GM21447 (cell line): ENCODE data around the gene HEPACAM2.
A peak's percentile ranks its signal among the peaks of the same experiment; 100 is the strongest.

ENCODE experiments used
- ATAC-seq: cut with Tn5 transposase; IDR thresholded peaks from one replicate; pipeline ENCODE4 v1.9.1; 2021; ENCODE audit not compliant: unreplicated experiment

Gene HEPACAM2

DNA sequence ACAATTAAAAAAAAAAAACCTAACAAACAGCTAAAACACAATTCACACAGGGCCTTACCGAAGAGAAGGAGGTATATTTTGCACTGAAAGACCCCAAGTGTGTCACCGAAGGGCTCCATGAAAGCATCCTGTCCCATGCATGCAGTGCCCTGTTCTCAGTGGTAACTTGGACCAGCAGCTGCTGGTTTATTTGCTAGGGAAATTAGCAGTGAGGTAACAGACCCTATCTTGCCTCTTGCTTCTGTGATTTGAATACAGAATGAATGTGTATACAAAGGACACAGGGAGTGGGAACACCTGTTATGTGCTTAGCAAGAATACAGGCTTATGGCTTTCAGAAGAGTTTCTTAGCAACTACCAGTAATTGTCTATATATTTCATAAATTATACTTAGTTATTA is at the start of gene HEPACAM2:
Gene HEPACAM2, minus strand, starts transcription at position 160 of the 400 bp plus-strand sequence.
- ATAC-seq = no peak

DNA sequence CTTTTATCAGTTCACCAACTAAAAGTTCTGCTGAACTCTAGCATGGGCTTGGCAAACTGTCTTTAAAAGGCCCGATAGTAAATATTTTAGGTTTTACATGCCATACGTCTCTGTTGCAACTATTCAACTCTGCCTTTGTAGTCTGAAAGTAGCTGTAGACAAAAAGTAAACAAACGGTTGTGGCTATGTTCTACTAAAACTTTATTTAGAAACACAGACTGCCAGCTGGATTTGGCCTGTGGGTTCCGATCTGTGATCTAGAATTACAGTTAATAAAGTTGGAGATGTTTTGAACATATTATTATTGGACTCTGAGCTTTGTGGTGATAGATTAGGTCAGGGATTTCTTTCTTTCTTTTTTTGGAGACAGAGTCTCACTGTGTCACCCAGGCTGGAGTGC is 39.0 kb upstream of the HEPACAM2 start:
- ATAC-seq = no peak

DNA sequence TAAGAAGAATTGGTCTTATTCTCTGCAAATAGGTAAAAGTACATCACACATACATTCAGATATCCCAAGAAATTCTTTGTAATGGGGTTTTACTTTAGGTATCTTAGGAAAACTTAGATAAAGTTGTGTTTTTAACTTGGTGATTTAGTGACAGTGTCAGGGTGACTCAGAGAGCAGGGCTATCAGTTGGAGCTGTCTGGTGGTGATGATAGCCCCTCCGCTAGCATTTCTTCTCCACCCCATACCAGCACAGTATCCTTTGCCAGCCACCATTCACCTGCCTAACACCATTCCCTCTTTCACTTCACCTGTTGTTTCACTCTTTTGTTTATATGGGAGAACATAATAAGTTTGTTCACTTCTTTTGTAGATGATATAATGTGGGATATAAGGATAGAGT is 36.3 kb upstream of the HEPACAM2 start:
- no peak for ATAC-seq

DNA sequence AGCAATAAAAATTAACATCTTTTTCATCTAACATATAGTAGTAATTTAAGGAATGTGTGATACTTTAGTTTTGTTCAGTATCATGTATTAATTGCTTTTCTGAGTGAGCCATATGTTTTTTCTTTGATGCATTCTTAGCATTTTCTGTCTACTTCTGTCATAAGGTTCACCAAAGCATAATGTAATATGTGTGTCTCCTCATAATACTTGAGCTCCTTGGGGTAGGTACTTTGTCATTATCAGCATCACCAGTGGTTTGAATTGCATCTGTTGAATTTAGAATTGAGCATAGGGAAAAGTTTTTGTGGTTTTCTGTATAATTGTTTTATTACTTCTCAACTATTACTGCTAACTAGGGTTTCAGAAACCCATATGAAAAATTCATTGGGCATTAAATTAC is 32.4 kb upstream of the HEPACAM2 start:
- no peak for ATAC-seq

DNA sequence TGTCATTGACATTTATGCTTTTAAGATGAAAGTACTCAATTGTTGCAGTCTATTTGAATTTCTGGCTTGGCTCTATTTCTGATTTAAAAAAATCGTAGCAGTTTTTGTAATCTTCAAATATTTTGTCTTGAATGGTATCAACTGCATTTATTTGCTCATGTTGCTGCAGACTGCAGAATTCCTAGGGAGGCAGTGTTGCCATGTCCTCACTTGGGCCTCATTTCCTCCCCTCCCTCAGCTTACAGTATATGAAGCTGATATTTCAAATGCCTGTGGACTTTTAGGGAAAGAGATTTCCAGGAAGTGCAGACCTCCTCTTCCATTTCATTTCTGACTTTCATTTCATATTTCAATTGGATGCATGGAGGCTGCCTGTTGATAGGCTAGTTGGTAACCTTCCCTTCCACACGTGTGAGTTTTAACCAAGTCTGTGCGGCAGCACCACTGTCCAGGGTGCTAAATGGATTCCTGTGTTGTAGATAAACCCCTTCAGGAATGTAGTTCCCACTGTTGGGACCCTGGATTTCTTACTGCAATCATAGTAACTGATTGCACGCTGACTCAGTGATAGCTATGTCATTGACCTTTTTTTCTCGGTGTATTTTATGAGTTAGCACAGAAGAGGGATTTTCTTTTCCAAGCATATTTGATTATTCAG is 23.4 kb upstream of the HEPACAM2 start:
- no peak for ATAC-seq

DNA sequence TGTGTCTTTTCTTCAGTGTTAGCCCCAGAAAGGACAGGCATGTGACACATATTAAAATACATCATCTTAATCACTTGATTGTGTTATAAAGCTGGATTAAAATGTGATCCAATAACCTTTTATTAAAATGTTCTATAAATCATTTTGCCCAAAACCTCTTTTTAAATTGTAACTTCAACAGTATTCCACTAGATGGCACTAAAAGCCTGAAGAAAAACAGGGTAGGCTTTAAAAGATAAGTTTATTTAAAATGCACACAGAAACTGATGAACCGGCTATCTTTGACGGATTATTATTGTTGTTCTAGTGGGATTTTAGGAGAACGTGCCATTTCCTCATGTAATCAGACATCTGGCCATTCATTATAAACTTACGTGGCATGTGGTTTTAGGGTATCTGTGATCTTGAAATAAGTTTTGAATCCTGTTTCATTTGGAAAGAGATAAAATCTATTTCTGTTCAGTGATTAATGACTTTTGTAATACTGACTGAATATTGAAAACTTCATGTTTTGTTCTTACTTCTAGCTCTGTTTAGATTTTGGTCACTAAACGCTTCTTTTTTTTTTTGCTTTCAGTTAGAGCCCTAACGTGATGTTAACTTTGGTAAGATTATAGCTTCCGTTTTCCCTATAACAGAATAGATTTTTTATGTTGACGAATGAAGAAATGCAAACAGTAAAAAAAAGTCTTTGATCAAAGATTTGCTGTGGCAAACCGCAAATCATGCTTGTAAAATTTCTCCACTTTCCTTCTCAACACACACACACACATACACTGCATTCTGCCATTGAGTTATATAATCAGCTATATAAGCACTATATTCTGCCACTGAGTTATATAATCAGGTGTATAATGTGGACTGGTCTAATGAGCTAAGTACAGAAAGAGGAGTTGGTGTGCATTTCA is 19.5 kb upstream of the HEPACAM2 start:
- no peak for ATAC-seq

DNA sequence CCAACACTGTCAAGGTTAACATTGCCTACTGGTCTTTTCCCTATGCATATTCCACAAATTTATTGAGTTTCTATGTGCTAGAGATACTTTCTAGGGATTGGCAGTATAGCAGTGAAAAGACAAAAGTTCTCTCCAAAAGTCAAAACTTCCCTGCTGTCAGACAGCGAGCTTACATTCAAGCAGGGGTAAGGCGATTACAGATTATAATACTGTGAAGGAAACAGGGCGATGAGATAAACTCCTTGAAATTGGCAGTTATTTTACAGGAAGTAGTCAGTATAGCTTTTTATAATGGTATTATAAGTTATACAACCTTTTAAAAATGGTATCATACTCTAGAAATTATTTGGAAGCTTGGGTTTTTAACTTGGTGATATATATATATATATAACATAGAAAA is 15.8 kb upstream of the HEPACAM2 start:
- no peak for ATAC-seq

DNA sequence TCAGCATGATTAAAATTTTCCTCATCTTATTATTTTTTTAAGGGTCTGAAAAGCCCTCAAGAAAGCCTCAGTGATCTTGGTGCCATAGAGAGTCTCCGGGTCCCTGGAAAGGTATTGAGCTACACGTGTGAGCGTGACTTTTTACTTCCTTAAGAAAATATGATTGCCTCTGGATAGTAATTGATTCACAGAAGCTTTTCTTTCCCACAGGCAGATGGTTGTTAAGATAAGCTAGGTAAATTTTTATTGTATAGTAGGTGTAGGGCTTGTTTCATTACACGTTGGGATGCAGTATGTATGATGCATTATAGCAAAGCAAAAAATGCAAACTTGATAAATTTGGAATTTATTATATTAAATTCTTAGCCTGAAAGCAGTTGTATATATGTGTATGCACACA is 13.6 kb upstream of the HEPACAM2 start:
- ATAC-seq = no peak

DNA sequence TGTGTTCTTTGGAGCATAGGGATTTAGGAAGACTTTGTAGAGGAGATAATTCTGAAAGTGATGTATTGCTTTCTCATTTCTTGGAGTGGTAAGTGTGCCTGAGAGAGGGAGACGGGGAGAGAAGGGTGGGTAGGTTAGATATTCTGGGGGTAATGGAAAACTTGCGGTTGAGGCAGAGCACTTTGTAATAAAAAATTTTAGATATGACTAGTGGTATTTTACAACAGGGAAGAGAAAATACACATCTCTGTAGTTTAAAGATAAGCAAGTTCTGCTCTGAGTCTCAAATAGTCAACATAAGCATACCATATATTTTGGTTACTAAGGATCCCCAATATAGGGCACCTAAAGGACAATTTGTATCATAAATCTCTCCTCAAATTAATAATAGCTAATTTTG is 12.5 kb upstream of the HEPACAM2 start:
- no peak for ATAC-seq

DNA sequence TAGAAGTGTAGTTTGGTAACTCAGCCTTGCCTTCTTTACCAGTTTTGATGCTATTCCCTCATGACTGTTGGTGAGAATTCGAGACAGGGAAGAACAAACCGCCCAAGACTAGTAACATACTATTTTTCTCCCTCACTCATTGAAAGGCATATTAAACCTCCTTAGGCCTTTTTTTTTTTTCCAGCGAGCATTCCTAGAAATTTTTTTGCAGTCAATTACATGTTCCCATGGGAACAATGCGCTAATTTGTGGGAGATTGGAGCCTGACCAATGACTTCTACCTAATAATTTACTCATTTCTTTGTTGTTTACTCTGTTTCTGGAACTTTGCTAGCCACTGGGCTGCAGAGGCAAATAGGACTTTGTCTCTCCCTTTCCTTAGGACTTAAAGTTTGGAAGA is 11.9 kb upstream of the HEPACAM2 start:
- no peak for ATAC-seq

DNA sequence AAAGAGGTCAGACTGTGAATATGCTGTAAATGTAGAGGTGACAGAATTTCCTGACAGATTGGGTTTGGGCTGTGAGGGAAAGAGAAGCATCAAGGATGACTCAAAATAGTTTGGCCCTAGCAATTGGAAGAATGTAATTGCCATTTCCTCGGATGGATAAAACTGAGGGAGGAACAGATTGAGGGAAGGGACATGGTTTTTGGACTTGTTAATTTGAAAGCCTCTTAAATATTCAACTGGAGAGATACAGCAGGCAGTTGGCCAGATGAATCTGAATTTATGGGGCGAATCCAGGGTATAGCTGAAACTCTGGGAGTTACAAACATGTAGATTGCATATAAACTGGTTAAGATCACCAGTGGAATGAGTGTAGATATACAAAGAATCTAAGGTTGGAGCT is 9.3 kb upstream of the HEPACAM2 start:
- ATAC-seq = no peak

DNA sequence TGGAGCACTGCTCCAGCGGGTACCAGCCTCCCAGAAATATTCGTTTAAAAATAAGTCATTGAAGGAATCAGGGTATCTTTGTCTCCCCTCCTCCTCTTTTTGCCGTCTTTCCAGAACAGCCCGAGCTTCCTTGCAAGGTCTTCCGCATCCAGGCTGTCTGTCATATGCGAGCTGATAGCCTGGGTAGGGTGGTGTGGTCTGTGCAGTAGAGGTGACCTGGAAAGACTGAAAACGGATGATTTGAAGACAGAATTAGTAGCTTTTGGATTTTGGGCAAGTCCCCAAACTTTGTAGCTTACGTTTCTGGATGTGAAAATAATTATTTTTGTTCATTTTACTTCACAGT is 6.4 kb upstream of the HEPACAM2 start:
- ATAC-seq = peak; percentile 11

DNA sequence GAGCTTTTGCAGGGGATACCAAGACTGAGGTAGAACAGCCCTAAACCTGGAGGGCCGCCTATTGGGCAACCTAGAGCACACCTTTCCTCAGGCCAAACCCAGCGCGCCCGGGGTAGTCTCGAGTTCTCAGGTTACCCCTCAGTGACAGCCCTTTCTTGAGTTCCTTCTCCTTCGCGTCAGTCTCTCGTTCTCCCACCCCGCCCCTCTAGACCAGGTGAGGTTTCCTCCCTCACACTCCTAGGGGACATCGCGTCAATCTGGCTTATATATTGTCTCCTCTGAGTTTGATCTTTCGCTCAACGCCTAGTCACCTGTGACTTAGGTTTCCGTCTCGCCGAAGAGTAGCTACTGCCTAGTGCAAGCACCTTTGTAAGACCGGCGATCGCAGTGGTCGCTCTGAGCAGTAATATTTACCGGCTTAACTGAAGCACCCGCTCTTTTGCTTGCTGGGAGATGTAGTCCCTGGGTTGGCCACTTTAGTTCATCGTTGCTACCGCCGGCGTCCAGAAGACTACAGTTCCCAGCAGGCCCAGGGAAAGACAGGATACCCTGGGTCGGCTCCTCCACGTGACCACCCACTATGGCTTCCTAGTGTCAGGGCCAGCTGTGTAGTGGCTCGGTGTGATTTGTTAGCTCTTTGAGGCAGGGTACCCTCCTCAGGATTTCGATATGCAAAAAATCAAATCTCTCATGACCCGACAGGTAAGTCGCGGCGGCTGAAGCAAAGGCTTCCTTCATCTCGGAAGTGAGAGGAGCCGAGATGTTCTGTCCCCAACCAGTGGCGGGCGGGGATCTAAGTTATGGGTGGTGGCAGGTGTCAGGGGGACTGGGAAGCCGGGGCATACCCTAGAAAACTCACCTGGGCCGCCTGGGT is 5.8 kb upstream of the HEPACAM2 start, which contains the start of gene VPS50:
Gene VPS50, plus strand, starts transcription at position 568 of the 874 bp plus-strand sequence. Its CDS starts 102 bp downstream, at position 670.
- ATAC-seq = peak; percentile 98

DNA sequence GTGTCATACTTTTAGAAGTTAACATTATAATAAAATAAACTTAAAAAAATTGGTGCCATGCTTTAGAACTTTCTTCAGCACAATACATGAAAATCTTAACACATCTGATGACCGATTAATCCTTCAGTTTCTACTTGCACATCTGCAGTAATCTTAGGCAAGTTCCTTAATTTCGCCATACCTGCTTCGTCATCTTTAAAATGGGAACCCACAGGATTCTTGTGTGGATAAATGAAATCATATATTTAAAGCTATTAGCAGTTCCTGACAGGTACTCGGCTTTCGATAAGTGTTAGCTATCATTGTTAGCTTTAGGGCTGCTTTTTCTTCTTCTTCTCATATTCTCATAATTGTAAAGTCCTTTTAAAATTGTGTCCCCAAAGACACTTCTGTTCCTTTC is 5.0 kb upstream of the HEPACAM2 start:
- ATAC-seq = no peak

DNA sequence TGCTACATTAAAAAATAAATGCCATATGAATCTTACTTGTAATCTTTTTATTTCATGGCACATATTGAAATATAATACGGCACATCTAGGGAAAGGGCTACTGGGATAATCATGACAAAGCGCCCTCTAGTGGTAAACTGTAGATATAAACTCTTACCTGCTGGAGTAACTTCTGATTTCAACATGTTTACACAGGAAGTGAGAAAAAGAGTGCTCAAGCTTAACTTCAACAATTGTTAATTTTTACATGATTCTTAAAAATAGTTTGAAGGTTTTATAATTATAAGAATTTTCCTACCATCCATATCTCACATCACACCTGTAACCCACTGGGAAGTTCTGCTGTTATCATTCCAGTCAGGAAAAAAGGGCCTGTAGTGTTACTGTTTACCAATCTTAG is 2.0 kb upstream of the HEPACAM2 start:
- no peak for ATAC-seq

DNA sequence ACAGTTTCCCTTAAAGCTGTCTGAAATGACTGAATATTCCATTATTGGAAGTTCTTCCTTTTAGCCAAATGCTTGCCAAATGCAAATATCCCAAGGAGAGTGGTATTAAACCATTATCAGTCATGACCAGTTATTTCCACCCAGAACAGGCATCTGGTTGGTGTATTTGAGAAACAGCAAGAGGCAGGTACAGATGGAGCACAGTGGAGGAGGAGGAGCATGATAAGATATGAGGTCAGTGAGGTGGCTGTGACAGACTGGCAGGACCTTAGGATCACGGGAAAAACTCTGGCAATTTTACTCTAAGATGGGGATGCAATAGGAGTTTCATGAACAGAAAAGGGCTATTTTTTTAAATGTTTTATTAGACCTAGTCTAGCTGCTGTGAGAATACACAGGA is 6.4 kb downstream of the HEPACAM2 start:
- ATAC-seq = no peak

DNA sequence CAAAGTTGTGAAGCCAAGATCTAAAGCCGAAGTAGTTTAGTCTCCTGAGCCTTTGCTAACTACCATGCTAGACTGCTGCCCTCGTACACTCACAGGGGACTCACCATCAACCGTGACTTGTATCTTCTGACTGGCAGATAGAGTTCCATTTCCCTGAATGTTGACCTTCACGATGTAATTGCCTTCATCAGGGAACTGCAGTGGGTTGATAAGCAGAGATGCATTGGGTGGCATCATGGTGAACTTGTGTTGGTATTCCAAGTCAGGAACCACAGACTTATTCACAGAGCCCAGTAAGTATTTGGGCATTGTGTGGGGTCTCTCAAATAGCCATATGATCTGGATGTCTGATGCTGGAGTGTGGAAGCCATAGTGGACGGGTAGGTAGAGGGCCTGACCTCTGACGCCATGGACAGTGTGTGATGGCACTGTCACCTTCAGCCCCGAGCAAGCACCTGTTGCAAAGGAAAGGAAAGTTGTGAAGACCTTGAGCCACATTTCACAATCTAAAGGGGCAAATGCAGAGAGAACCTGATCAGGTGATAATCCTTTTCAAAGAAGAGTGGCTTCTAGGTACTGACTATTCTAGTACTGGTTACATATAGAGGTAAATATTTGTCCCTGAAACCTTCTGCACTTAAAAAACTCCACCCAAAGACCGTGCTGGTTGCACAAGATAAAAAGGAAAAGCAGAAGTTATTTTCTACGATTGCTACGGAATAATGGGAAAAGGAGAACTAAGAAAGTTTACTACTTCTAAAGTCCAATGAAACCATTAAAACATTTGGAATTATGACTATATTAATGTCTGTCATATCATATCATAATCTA is 7.1 kb downstream of the HEPACAM2 start:
- no peak for ATAC-seq

DNA sequence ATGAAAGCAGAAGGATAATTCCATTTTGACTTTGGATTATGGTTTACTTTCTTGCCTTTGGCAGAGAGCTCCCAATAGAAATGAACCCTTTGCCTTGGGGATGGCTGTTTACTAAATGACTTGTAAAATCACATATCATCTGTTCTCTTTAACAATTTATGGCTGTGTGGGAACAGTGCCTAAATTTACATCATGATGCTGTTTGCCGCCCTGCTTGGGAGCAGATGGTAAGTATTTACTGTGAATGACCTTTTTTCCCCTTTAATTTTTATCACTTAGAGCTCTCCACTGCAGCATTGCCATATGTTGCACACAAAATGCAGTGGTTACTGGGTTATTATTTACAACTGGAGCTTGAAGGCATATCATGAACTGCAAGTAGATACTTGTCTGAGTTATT is 13.4 kb downstream of the HEPACAM2 start:
- no peak for ATAC-seq

DNA sequence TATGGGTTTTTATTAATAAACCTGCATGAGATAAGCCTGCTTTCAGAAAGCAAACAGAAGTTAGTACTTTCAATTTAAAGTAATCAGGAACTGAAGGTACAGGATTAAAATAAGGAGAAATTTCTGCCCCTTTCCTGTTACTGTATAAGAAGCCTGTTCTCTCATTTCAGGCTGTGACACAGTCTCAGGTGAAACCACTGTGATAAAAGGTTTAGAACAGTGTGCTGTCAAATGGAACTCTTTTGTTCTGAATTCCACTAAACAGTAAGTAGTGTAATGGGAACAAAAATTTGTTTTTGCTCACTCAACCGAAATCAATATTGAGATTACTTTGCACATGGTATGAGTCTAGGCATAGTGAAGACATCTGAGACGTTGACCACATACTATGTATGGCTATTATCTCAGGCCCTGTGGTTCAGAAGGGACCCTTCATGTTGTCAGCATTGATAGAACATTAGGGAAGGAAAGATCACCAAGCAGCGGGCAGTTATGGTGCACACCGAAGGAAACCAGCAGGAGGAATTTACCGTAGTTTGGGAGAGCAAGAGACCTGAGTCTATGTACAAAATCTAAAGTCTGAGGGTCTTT is 14.9 kb downstream of the HEPACAM2 start:
- no peak for ATAC-seq

DNA sequence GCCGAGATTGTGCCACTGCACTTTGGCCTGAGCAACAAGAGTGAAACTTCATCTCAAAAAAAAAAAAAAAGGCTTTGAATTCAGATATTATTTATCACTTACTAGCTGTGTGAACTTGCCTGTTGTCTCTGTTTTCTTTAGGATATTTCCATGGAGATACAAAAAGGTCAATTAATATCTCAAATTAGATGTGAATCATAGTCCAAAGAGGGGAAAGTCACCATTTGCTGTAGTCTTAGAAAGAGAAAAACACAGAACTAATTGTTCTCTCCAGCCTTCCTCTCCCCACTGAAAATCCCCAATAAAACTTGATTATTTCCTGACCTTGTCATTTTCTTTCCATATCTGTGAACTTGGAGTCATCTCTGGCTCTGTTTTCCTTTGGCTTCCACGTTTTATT is 21.2 kb downstream of the HEPACAM2 start:
- ATAC-seq = no peak
